ENCODE measurements around the gene UBE2E2. TPM values are rescaled to one million over a fixed set of nuclear protein-coding genes. Genes with fewer than 3 reads are reported as not detected.

UBE2E2 gene
- polyA plus RNA-seq, 1 donor (not counting 4 experiments of a cell fraction or from before 2014, with no cell fraction given): 63.2 TPM

- Histone ChIP-seq H3K27me3 (ENCODE audit: control insufficient read depth, extremely low read depth, insufficient read depth, low read length) (no peaks in the 10 kb centered on the region), H3K9me3 (ENCODE audit: control insufficient read depth, low read depth, low read length) (no peaks in the 10 kb centered on the region), H2AFZ (ENCODE audit: control insufficient read depth, low read length) (no peak overlapping the region), H3K9me1 (ENCODE audit: control insufficient read depth, extremely low read depth, insufficient read depth, low read length) (no peaks in the 10 kb centered on the region), H3K4me1 (ENCODE audit: control insufficient read depth, extremely low read depth, insufficient read depth, low read length) (no peaks in the 10 kb centered on the region), H3K79me2 (ENCODE audit: control insufficient read depth, insufficient read depth, low read length) (peaks cover 2% of the 10 kb centered on the region), H3K9ac (ENCODE audit: control insufficient read depth, extremely low read depth, insufficient read depth, low read length) (no peak overlapping the region), H3K4me2 (ENCODE audit: control insufficient read depth, extremely low read depth, insufficient read depth, low read depth, low read length) (no peak overlapping the region), H3K27ac (ENCODE audit: control insufficient read depth, insufficient read depth, low read length) (no peak overlapping the region), H4K20me1 (ENCODE audit: control insufficient read depth, extremely low read depth, insufficient read depth, low read length) (no peaks in the 10 kb centered on the region), H3K4me3 (ENCODE audit: control insufficient read depth in 2 of 3, extremely low read depth in 1 of 3, insufficient read depth in 2 of 3, low read depth in 1 of 3, low read length in 3 of 3) (no peak overlapping the region), H3K36me3 (ENCODE audit: control insufficient read depth in 2 of 2, extremely low read depth in 1 of 2, insufficient read depth in 2 of 2, low read length in 2 of 2) (no peaks in the 10 kb centered on the region)
- dilution Hi-C loops (cut with MboI; ENCODE audit: extremely low pct_ligation_motif_present, low sequenced_read_pairs): no loop called here
- DNase-seq (ENCODE audit: low read depth, low spot score): no peak
- no peak for FAIRE-seq
- TF ChIP-seq EZH2 (IDR thresholded peaks at IDR 0.05; ENCODE audit: low read length) (no peak), CTCF (optimal IDR thresholded peaks at IDR 0.05 in 1 of 3, IDR thresholded peaks at IDR 0.05 in 1 of 3, conservative IDR thresholded peaks at IDR 0.05 in 1 of 3; ENCODE audit: extremely low read depth in 1 of 3, insufficient read depth in 2 of 3, low read length in 3 of 3) (no peak)
These were observed 214.9 kb downstream of the UBE2E2 start for GRCh38 chr3:23418026-23418425.

GRCh38 chr3:23421811-23422516, 218.8 kb downstream of the UBE2E2 start:
- no peak overlapping the region for H3K27ac ChIP-seq (ENCODE audit: control insufficient read depth, insufficient read depth, low read length)
- no peaks in the 10 kb centered on the region for H3K9me1 ChIP-seq (ENCODE audit: control insufficient read depth, extremely low read depth, insufficient read depth, low read length)
- H3K4me1 ChIP-seq (ENCODE audit: control insufficient read depth, extremely low read depth, insufficient read depth, low read length): no peaks in the 10 kb centered on the region
- FAIRE-seq (no peak), DNase-seq (ENCODE audit: low read depth, low spot score) (no peak)
- no peaks in the 10 kb centered on the region for H3K9me3 ChIP-seq (ENCODE audit: control insufficient read depth, low read depth, low read length)
- no peaks in the 10 kb centered on the region for H4K20me1 ChIP-seq (ENCODE audit: control insufficient read depth, extremely low read depth, insufficient read depth, low read length)
- H3K4me3 ChIP-seq (ENCODE audit: control insufficient read depth in 2 of 3, extremely low read depth in 1 of 3, insufficient read depth in 2 of 3, low read depth in 1 of 3, low read length in 3 of 3): no peak overlapping the region
- H3K9ac ChIP-seq (ENCODE audit: control insufficient read depth, extremely low read depth, insufficient read depth, low read length): no peak overlapping the region
- H3K4me2 ChIP-seq (ENCODE audit: control insufficient read depth, extremely low read depth, insufficient read depth, low read depth, low read length): no peak overlapping the region
- no peaks in the 10 kb centered on the region for H3K79me2 ChIP-seq (ENCODE audit: control insufficient read depth, insufficient read depth, low read length)
- dilution Hi-C loops (cut with MboI; ENCODE audit: extremely low pct_ligation_motif_present, low sequenced_read_pairs): no loop called here
- H3K36me3 ChIP-seq (ENCODE audit: control insufficient read depth in 2 of 2, extremely low read depth in 1 of 2, insufficient read depth in 2 of 2, low read length in 2 of 2): no peaks in the 10 kb centered on the region
- H2AFZ ChIP-seq (ENCODE audit: control insufficient read depth, low read length): no peak overlapping the region
- TF ChIP-seq EZH2 (IDR thresholded peaks at IDR 0.05; ENCODE audit: low read length) (no peak), CTCF (optimal IDR thresholded peaks at IDR 0.05 in 1 of 3, IDR thresholded peaks at IDR 0.05 in 1 of 3, conservative IDR thresholded peaks at IDR 0.05 in 1 of 3; ENCODE audit: extremely low read depth in 1 of 3, insufficient read depth in 2 of 3, low read length in 3 of 3) (no peak)
- H3K27me3 ChIP-seq (ENCODE audit: control insufficient read depth, extremely low read depth, insufficient read depth, low read length): no peaks in the 10 kb centered on the region

Measured in keratinocyte (primary cell).